HuH-7 (cell line): ENCODE results near the gene ATG101.

ENCODE experiments used
- DNase-seq: peaks from one replicate; pipeline ENCODE4 v3.0.0; 2011; ENCODE audit warnings: low spot score

ATG101 gene

GRCh38 chr12:52042706-52043385, 26.9 kb upstream of the ATG101 start:
- no peak for DNase-seq

- DNase-seq, result no peak
Measured at GRCh38 chr12:52043386-52044212, 26.2 kb upstream of the ATG101 start.

- no peak for DNase-seq
Measured at GRCh38 chr12:52044292-52044983, 25.3 kb upstream of the ATG101 start.

- DNase-seq, result no peak
Measured at GRCh38 chr12:52045794-52046199, 24.0 kb upstream of the ATG101 start.

- no peak for DNase-seq
Measured at GRCh38 chr12:52046859-52047258, 22.9 kb upstream of the ATG101 start.

GRCh38 chr12:52049286-52049685, 20.5 kb upstream of the ATG101 start:
- no peak for DNase-seq

- no peak for DNase-seq
Measured at GRCh38 chr12:52049688-52050087, 20.1 kb upstream of the ATG101 start.

- DNase-seq, result no peak
Measured at GRCh38 chr12:52050116-52050757, 19.5 kb upstream of the ATG101 start.

GRCh38 chr12:52050758-52051541, 18.8 kb upstream of the ATG101 start, which contains the start of gene NR4A1:
Gene NR4A1, plus strand, starts transcription at chr12:52051442. Its CDS starts 2,887 bp downstream, at chr12:52054329.
- peak; percentile 95 for DNase-seq

- DNase-seq, result no peak
Measured at GRCh38 chr12:52052468-52053186, 17.2 kb upstream of the ATG101 start.

- no peak for DNase-seq
Measured at GRCh38 chr12:52053536-52054209, 16.1 kb upstream of the ATG101 start.

GRCh38 chr12:52054231-52054832, 15.4 kb upstream of the ATG101 start:
- no peak for DNase-seq

- DNase-seq, result no peak
Measured at GRCh38 chr12:52054833-52055730, 14.7 kb upstream of the ATG101 start.

GRCh38 chr12:52055731-52056711, 13.8 kb upstream of the ATG101 start:
- DNase-seq, result no peak

- DNase-seq, result no peak
Measured at GRCh38 chr12:52056801-52057637, 12.8 kb upstream of the ATG101 start.
